Measurements from ENCODE around the gene SPATA25.

Gene SPATA25

GRCh38 chr20:45850926-45851325 lies 36.5 kb downstream of the SPATA25 start:
- no peaks in the 10 kb centered on the region for H3K4me1 ChIP-seq (ENCODE audit: low read length)
- H3K4me2 ChIP-seq (ENCODE audit: low read length): no peak overlapping the region
- no peaks in the 10 kb centered on the region for H3K9me3 ChIP-seq (ENCODE audit: insufficient read depth, low read length)
- TF ChIP-seq EZH2phosphoT487 (IDR thresholded peaks at IDR 0.05; ENCODE audit: low read depth) (no peak), CTCF (IDR thresholded peaks at IDR 0.05; ENCODE audit: low read depth, low read length) (no peak)
- H3K9ac ChIP-seq (ENCODE audit: low read length): no peak overlapping the region
- H3K36me3 ChIP-seq (replicated peaks; ENCODE audit: low read depth, low read length): peaks cover 7% of the 10 kb centered on the region
- H3K27me3 ChIP-seq (ENCODE audit: low read depth, low read length): no peaks in the 10 kb centered on the region
- no peak overlapping the region for H3K27ac ChIP-seq (ENCODE audit: low read length)
- peaks cover 2% of the 10 kb centered on the region; the same call in 1 of the 2 replicates for H3K79me2 ChIP-seq (ENCODE audit: low read length)
- no peak overlapping the region for H2AFZ ChIP-seq (ENCODE audit: low read depth, low read length)
- no peak overlapping the region for H3K4me3 ChIP-seq (ENCODE audit: low read length)
- no peaks in the 10 kb centered on the region for H4K20me1 ChIP-seq (ENCODE audit: insufficient read depth, low read length)

- Histone ChIP-seq H3K4me2 (ENCODE audit: low read length) (no peak overlapping the region), H3K27ac (ENCODE audit: low read length) (no peak overlapping the region), H3K36me3 (replicated peaks; ENCODE audit: low read depth, low read length) (peaks cover 9% of the 10 kb centered on the region), H3K9me3 (ENCODE audit: insufficient read depth, low read length) (no peaks in the 10 kb centered on the region), H3K27me3 (ENCODE audit: low read depth, low read length) (no peaks in the 10 kb centered on the region), H2AFZ (ENCODE audit: low read depth, low read length) (no peak overlapping the region), H3K4me1 (ENCODE audit: low read length) (no peaks in the 10 kb centered on the region), H3K4me3 (ENCODE audit: low read length) (no peak overlapping the region), H3K79me2 (ENCODE audit: low read length) (no peaks in the 10 kb centered on the region), H4K20me1 (ENCODE audit: insufficient read depth, low read length) (no peaks in the 10 kb centered on the region), H3K9ac (ENCODE audit: low read length) (no peak overlapping the region)
- TF ChIP-seq EZH2phosphoT487 (IDR thresholded peaks at IDR 0.05; ENCODE audit: low read depth) (no peak), CTCF (IDR thresholded peaks at IDR 0.05; ENCODE audit: low read depth, low read length) (no peak)
Measured at GRCh38 chr20:45850238-45850637, 37.2 kb downstream of the SPATA25 start.

- Histone ChIP-seq H3K4me1 (ENCODE audit: low read length) (no peaks in the 10 kb centered on the region), H3K9me3 (ENCODE audit: insufficient read depth, low read length) (no peaks in the 10 kb centered on the region), H3K4me3 (ENCODE audit: low read length) (no peak overlapping the region), H3K27ac (ENCODE audit: low read length) (no peak overlapping the region), H3K9ac (ENCODE audit: low read length) (no peak overlapping the region), H3K36me3 (replicated peaks; ENCODE audit: low read depth, low read length) (peaks cover 6% of the 10 kb centered on the region), H4K20me1 (ENCODE audit: insufficient read depth, low read length) (no peaks in the 10 kb centered on the region), H3K4me2 (ENCODE audit: low read length) (no peak overlapping the region), H3K27me3 (ENCODE audit: low read depth, low read length) (no peaks in the 10 kb centered on the region), H3K79me2 (ENCODE audit: low read length) (no peaks in the 10 kb centered on the region), H2AFZ (ENCODE audit: low read depth, low read length) (no peak overlapping the region)
- no peak for TF ChIP-seq EZH2phosphoT487 (IDR thresholded peaks at IDR 0.05; ENCODE audit: low read depth)
- no peak for TF ChIP-seq CTCF (IDR thresholded peaks at IDR 0.05; ENCODE audit: low read depth, low read length)
Measured at GRCh38 chr20:45848969-45849582, 38.3 kb downstream of the SPATA25 start.

GRCh38 chr20:45848421-45848820 lies 39.0 kb downstream of the SPATA25 start:
- no peak overlapping the region for H3K9ac ChIP-seq (ENCODE audit: low read length)
- no peak overlapping the region for H3K4me3 ChIP-seq (ENCODE audit: low read length)
- H3K4me1 ChIP-seq (ENCODE audit: low read length): no peaks in the 10 kb centered on the region
- H2AFZ ChIP-seq (ENCODE audit: low read depth, low read length): no peak overlapping the region
- H3K27ac ChIP-seq (ENCODE audit: low read length): no peak overlapping the region
- no peak for TF ChIP-seq EZH2phosphoT487 (IDR thresholded peaks at IDR 0.05; ENCODE audit: low read depth)
- TF ChIP-seq CTCF (IDR thresholded peaks at IDR 0.05; ENCODE audit: low read depth, low read length): no peak
- H4K20me1 ChIP-seq (ENCODE audit: insufficient read depth, low read length): no peaks in the 10 kb centered on the region
- no peak overlapping the region for H3K4me2 ChIP-seq (ENCODE audit: low read length)
- no peaks in the 10 kb centered on the region for H3K27me3 ChIP-seq (ENCODE audit: low read depth, low read length)
- no peaks in the 10 kb centered on the region for H3K9me3 ChIP-seq (ENCODE audit: insufficient read depth, low read length)
- peaks cover 9% of the 10 kb centered on the region for H3K36me3 ChIP-seq (replicated peaks; ENCODE audit: low read depth, low read length)
- no peaks in the 10 kb centered on the region for H3K79me2 ChIP-seq (ENCODE audit: low read length)

All from OCI-LY3 (cell line).